Stimulated activated effector memory CD8-positive, alpha-beta T cell treated with anti-CD3 and anti-CD28 coated beads, Interleukin-12 subunit alpha, Interleukin-12 subunit beta, amount 100 ng/mL, for 72 hours (primary cell): ENCODE results near the gene ANKRD60.

Source experiments
- ATAC-seq: fragments of 150-1000 bp; cut with Tn5 transposase; 2 replicates; pipeline ENCODE4 v1.10.0; 2021
- DNase-seq, 2 donors: peaks; one replicate each; pipeline ENCODE4 v3.0.0; 2021 to 2022; ENCODE audit warnings: low spot score in 2 of 2
- H3K27ac Mint-ChIP-seq: one replicate; pipeline ENCODE4 v1.8.0; 2022; ENCODE audit warnings: mild to moderate bottlenecking, mixed read lengths
- H3K36me3 Mint-ChIP-seq: one replicate; pipeline ENCODE4 v1.8.0; 2022; ENCODE audit warnings: mild to moderate bottlenecking, mixed read lengths
- H3K4me1 Mint-ChIP-seq: one replicate; pipeline ENCODE4 v1.8.0; 2022; ENCODE audit warnings: mixed read lengths
- H3K4me3 Mint-ChIP-seq: one replicate; pipeline ENCODE4 v1.8.0; 2022; ENCODE audit warnings: mild to moderate bottlenecking, mixed read lengths
- H3K9me3 Mint-ChIP-seq: one replicate; pipeline ENCODE4 v1.8.0; 2022; ENCODE audit warnings: mixed read lengths

The ANKRD60 gene

GRCh38 chr20:58235010-58235409, 6.6 kb upstream of the ANKRD60 start:
- Mint-ChIP-seq H3K36me3 (no peaks in the 10 kb centered on the region), H3K27ac (no peak overlapping the region), H3K4me3 (no peak overlapping the region), H3K4me1 (peaks cover 30% of the 10 kb centered on the region), H3K9me3 (no peaks in the 10 kb centered on the region)
- ATAC-seq (peak; percentile 38), DNase-seq (peak in 1 of 2 donors; percentile 49)

GRCh38 chr20:58233881-58234528, 5.6 kb upstream of the ANKRD60 start:
- Mint-ChIP-seq H3K36me3 (peaks cover 6% of the 10 kb centered on the region), H3K9me3 (no peaks in the 10 kb centered on the region), H3K4me1 (peaks cover 34% of the 10 kb centered on the region), H3K4me3 (no peak overlapping the region), H3K27ac (no peak overlapping the region)
- peak; percentile 59 to 83 for DNase-seq
- ATAC-seq = no peak

DNA sequence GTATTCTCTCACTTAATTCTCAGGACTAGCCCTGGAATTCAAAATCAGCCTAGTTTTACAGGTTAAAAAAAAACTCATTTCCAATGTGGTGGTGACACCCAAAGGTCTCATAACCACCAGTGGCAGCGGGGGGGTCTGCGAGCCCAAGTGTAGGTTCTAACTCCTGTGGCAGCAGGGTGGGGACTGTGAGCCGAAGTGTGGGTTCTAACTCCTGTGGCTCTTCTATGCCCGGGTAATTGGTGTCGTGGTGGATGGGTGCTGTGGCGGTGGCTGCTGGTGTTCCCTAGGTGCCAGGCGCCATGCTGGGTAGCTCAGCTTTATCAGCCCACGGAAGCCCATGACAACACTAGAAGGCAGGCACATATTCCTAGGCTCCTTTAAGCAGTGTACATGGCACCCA, 4.9 kb upstream of the ANKRD60 start:
- H3K9me3 Mint-ChIP-seq = no peaks in the 10 kb centered on the region
- H3K4me3 Mint-ChIP-seq = no peak overlapping the region
- peaks cover 6% of the 10 kb centered on the region for H3K36me3 Mint-ChIP-seq
- DNase-seq (no peak), ATAC-seq (no peak)
- H3K4me1 Mint-ChIP-seq = peaks cover 36% of the 10 kb centered on the region
- H3K27ac Mint-ChIP-seq = no peak overlapping the region

DNA sequence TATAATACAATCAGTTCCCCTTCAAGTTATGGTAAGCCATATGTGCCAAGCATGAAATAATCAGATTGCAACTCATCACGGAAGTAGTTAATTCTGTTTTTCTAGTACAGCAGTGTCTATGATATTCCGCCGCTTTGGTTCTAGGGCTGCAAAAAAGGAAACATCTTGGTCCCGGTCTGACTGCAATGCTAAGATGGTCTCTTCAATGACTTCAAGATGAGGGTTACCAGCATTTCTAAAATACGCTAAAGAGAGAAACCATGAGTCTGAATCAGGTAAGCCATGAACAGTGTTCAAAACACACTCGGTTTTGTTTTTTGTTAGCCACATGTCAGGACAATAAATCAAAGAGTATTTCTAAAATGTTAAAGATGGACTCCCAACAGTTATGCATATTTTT, 3.2 kb upstream of the ANKRD60 start:
- Mint-ChIP-seq H3K27ac (no peak overlapping the region), H3K9me3 (no peaks in the 10 kb centered on the region), H3K4me3 (no peak overlapping the region), H3K4me1 (peaks cover 32% of the 10 kb centered on the region), H3K36me3 (peaks cover 6% of the 10 kb centered on the region)
- no peak for ATAC-seq
- DNase-seq = no peak

DNA sequence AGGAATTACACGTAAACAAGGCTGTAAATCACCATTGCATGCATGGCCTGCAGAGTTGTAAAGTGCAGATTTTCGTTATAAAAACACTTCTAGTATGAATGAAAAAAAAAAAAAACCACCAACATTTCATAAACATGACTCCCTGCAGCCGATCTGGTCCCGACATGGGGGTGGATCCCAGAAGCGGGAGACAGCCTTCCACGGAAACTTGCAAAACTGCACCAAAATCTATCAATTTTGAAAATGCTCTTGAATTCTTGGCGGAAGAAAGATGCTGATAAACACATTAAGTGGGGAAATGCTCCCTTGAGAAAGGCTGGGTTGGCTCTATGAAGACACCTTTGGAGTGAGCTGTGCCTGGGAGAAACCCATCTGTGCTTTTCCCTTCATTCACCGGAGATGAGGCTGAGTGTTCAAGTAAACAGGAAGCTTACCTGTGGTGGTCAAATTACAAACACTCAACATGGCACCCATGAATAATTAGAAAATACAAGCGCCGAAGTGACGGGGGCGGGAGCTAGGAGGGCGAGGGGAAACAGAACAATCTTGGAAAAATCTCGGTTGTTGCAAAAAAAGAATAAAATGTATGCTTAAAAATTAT, 845 bp upstream of the ANKRD60 start:
- peaks cover 23% of the 10 kb centered on the region for H3K4me1 Mint-ChIP-seq
- no peak for ATAC-seq
- DNase-seq = no peak
- H3K4me3 Mint-ChIP-seq = peak overlapping the region; percentile 47
- no peaks in the 10 kb centered on the region for H3K9me3 Mint-ChIP-seq
- peaks cover 6% of the 10 kb centered on the region for H3K36me3 Mint-ChIP-seq
- no peak overlapping the region for H3K27ac Mint-ChIP-seq

DNA sequence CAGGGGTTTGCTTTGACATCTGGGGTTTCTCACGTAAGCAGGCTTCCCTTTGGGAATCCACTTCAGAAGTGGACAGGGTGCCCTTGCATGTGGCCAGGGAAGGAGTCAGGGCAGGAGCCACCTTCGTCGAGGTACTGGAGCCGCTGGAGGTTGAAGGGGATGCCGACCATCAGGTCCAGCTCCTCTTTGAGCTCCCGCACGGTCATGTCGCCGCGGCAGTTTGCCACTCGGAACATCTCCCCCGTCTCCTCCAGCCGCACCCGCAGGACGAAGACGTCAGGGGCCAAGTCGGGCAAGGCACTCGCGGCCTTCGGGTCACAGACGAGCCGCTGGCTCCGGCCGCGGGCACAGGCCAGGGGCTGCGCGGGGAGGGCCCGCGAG, 360 bp downstream of the ANKRD60 start:
- DNase-seq = no peak

GRCh38 chr20:58227391-58228102, 906 bp downstream of the ANKRD60 start:
- Mint-ChIP-seq H3K36me3 (peaks cover 6% of the 10 kb centered on the region), H3K27ac (peak overlapping the region; percentile 36), H3K9me3 (no peaks in the 10 kb centered on the region), H3K4me1 (peaks cover 31% of the 10 kb centered on the region), H3K4me3 (peak overlapping the region; percentile 14)
- DNase-seq = no peak
- ATAC-seq = no peak

More for the DNA sequence above, 360 bp downstream of the ANKRD60 start:
- ATAC-seq = no peak
- Mint-ChIP-seq H3K27ac (no peak overlapping the region), H3K4me1 (peaks cover 31% of the 10 kb centered on the region), H3K36me3 (peaks cover 6% of the 10 kb centered on the region), H3K4me3 (peak overlapping the region; percentile 14), H3K9me3 (no peaks in the 10 kb centered on the region)

DNA sequence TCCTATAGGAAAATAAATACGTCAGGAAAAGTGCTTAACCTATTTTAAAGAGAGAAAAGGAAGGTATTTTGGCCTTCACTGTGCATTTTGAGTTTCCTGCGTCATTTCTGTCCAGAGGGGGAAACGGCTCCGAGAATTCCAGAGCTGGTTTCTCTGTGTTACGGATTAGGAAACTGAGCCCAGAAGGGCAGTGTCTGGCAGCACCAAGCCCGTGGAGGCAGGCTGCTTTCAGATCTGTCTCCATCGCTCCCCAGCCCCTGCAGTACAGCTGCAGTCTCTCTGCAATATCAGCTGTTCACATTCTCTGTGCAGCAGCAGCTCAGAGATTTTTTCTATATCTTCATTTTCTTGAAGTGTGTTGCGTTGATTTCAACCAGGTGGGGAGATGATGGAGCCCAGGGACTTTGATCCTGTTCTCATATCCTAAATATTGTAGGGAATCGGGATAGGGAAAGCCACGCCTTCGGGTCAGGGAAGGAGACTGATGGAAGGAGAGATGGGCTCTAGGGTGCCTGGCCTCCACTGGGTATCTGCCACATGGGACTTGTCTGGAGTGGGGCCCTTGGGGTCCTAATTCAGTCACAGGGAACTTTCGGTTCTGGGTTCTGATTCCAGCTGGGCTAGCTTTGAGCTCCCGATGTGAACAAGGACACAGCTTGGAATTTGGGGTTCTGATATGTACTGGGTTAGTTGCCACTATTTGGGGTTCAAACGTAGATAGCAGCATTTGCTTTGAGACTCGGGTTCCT, 2.8 kb downstream of the ANKRD60 start:
- Mint-ChIP-seq H3K9me3 (no peaks in the 10 kb centered on the region), H3K27ac (no peak overlapping the region), H3K4me3 (no peak overlapping the region)

GRCh38 chr20:58224974-58225373, 3.5 kb downstream of the ANKRD60 start:
- no peak for ATAC-seq
- Mint-ChIP-seq H3K9me3 (no peaks in the 10 kb centered on the region), H3K4me3 (no peak overlapping the region), H3K36me3 (peaks cover 6% of the 10 kb centered on the region), H3K27ac (no peak overlapping the region), H3K4me1 (peaks cover 31% of the 10 kb centered on the region)
- DNase-seq = no peak

More for the DNA sequence above, 2.8 kb downstream of the ANKRD60 start:
- no peak for DNase-seq
- ATAC-seq = no peak
- Mint-ChIP-seq H3K36me3 (peaks cover 6% of the 10 kb centered on the region), H3K4me1 (peaks cover 31% of the 10 kb centered on the region)

GRCh38 chr20:58224097-58224496, 4.4 kb downstream of the ANKRD60 start:
- ATAC-seq (peak; percentile 89), DNase-seq (no peak)
- Mint-ChIP-seq H3K4me3 (no peak overlapping the region), H3K36me3 (peaks cover 1% of the 10 kb centered on the region), H3K27ac (no peak overlapping the region), H3K4me1 (peaks cover 28% of the 10 kb centered on the region), H3K9me3 (peaks cover 1% of the 10 kb centered on the region)

DNA sequence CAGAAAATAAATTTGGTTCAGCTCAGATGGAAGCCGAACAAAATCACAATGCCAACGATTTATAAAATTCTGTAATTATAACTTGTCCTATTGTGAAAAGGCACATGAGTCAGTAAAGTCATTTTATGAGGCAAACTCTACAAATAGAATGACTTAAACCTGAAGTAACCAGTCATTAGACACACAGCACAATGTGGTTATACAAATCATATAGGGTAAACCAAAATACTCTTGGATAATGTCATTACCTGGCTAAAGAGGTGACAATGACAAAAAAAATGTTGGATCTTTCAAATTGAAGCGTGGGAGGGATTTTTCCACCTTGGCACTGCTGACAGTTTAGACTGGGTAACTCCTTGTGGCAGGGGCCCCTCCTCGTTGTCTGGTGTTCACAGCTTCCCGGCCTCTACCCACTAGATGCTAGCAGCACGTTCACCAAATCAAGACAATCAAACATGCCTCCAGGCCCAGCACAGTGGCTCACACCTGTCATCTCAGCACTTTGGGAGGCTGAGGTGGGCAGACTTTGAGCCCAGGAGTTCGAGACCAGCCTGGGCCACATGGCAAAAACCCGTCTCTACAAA, 5.0 kb downstream of the ANKRD60 start:
- DNase-seq (no peak), ATAC-seq (peak; percentile 79)
- Mint-ChIP-seq H3K27ac (no peak overlapping the region), H3K9me3 (peaks cover 4% of the 10 kb centered on the region), H3K4me3 (no peak overlapping the region), H3K36me3 (no peaks in the 10 kb centered on the region), H3K4me1 (peaks cover 24% of the 10 kb centered on the region)

- H3K9me3 Mint-ChIP-seq = peaks cover 4% of the 10 kb centered on the region
- no peaks in the 10 kb centered on the region for H3K36me3 Mint-ChIP-seq
- H3K4me3 Mint-ChIP-seq = no peak overlapping the region
- no peak overlapping the region for H3K27ac Mint-ChIP-seq
- ATAC-seq = no peak
- peaks cover 17% of the 10 kb centered on the region for H3K4me1 Mint-ChIP-seq
- DNase-seq = no peak
Observed at GRCh38 chr20:58222446-58222845, 6.0 kb downstream of the ANKRD60 start.

DNA sequence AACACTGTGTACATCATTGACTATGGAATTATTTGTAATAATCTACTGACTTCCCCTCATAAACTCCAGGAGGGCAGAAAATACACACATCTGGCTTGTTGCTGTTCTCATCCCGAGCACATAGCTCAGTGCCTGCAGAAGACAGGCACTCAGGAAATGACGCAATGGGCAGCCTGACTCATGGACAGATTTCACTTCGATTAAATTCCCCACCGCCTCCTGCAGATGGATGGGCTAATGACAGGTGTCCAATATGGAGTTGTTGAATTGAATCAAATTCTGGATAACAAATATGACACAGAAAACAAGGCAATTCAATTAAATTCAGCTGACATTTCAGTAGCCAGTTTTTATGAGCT, 9.1 kb downstream of the ANKRD60 start:
- Mint-ChIP-seq H3K36me3 (no peaks in the 10 kb centered on the region), H3K4me1 (peaks cover 8% of the 10 kb centered on the region), H3K4me3 (no peak overlapping the region), H3K9me3 (peaks cover 4% of the 10 kb centered on the region), H3K27ac (no peak overlapping the region)
- DNase-seq = no peak
- no peak for ATAC-seq

- DNase-seq (no peak), ATAC-seq (no peak)
- Mint-ChIP-seq H3K36me3 (no peaks in the 10 kb centered on the region), H3K4me1 (peaks cover 4% of the 10 kb centered on the region), H3K4me3 (no peak overlapping the region), H3K9me3 (peaks cover 4% of the 10 kb centered on the region), H3K27ac (no peak overlapping the region)
Observed at GRCh38 chr20:58218665-58219341, 9.7 kb downstream of the ANKRD60 start.

DNA sequence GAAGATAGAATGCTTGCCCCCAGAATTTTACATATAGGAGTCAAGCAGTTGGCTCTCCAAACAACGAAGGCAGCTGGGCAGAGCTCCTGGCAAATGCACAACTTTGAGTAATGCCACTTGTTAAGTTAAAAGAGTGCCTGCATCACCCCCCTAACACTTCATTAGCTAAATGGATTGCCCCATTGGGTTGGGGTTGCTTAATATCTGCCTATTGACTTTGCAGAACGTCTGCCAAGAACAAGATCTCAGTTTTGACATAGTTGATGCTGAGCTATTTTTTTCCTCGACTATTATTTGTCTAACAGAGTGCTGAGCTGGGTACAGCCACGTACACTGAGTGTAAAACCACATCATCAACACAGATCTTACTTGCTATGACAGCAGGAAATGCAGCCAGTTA, 12.1 kb downstream of the ANKRD60 start:
- Mint-ChIP-seq H3K9me3 (peaks cover 4% of the 10 kb centered on the region), H3K4me3 (no peak overlapping the region), H3K27ac (no peak overlapping the region), H3K4me1 (no peaks in the 10 kb centered on the region), H3K36me3 (no peaks in the 10 kb centered on the region)
- ATAC-seq (no peak), DNase-seq (no peak)
